Measurements from ENCODE around the gene RASSF1.
A peak's percentile ranks its signal among the peaks of the same experiment; 100 is the strongest.

RASSF1 gene

GRCh38 chr3:50294492-50295403, 45.9 kb downstream of the RASSF1 start:
- WGBS (ENCODE audit: insufficient coverage), result 100% methylated on average over 16 of the region's 22 CpGs

GRCh38 chr3:50294089-50294488, 46.5 kb downstream of the RASSF1 start:
- no peak for DNase-seq
- Histone ChIP-seq H3K27me3 (replicated peaks in 2 of 5; ENCODE audit: control insufficient read depth in 4 of 5, insufficient read depth in 5 of 5, low read length in 4 of 5) (no peaks in the 10 kb centered on the region), H3K4me3 (ENCODE audit: control insufficient read depth in 1 of 7, extremely low read depth in 1 of 7, insufficient read depth in 4 of 7, low read depth in 2 of 7, low read length in 6 of 7) (no peak overlapping the region), H3K36me3 (ENCODE audit: control insufficient read depth in 4 of 4, insufficient read depth in 4 of 4, low read length in 3 of 4) (peaks cover 0 to 38% (median 18%) of the 10 kb centered on the region in 4 experiments), H3K27ac (ENCODE audit: insufficient read depth in 1 of 2, low read depth in 1 of 2, low read length in 2 of 2, poor library complexity in 1 of 2, severe bottlenecking in 2 of 2) (no peak overlapping the region), H3K9me3 (ENCODE audit: control extremely low read depth in 1 of 5, control insufficient read depth in 4 of 5, insufficient read depth in 2 of 5, low read depth in 1 of 5, low read length in 4 of 5) (no peaks in the 10 kb centered on the region), H3K4me1 (ENCODE audit: control extremely low read depth in 1 of 4, control insufficient read depth in 4 of 4, insufficient read depth in 4 of 4, low read length in 3 of 4) (peaks cover 5 to 44% (median 40%) of the 10 kb centered on the region in 4 experiments)
- 100% methylated on average over 2 of the region's 4 CpGs for WGBS (ENCODE audit: insufficient coverage)
- ChIA-PET POLR2A (no interaction called here), CTCF (interaction anchor here (0.7 to 1.1 kb wide), 2 partner anchors 15 to 25 kb away, joined by 3 read pairs; no protein-coding TSS in a partner anchor)

More at GRCh38 chr3:50294492-50295403, 45.9 kb downstream of the RASSF1 start:
- Histone ChIP-seq H3K4me1 (ENCODE audit: control extremely low read depth in 1 of 4, control insufficient read depth in 4 of 4, insufficient read depth in 4 of 4, low read length in 3 of 4) (peaks cover 5 to 47% (median 43%) of the 10 kb centered on the region in 4 experiments), H3K27me3 (replicated peaks in 2 of 5; ENCODE audit: control insufficient read depth in 4 of 5, insufficient read depth in 5 of 5, low read length in 4 of 5) (no peaks in the 10 kb centered on the region), H3K27ac (ENCODE audit: insufficient read depth in 1 of 2, low read depth in 1 of 2, low read length in 2 of 2, poor library complexity in 1 of 2, severe bottlenecking in 2 of 2) (no peak overlapping the region), H3K9me3 (ENCODE audit: control extremely low read depth in 1 of 5, control insufficient read depth in 4 of 5, insufficient read depth in 2 of 5, low read depth in 1 of 5, low read length in 4 of 5) (no peaks in the 10 kb centered on the region), H3K36me3 (ENCODE audit: control insufficient read depth in 4 of 4, insufficient read depth in 4 of 4, low read length in 3 of 4) (peaks cover 0 to 32% (median 12%) of the 10 kb centered on the region in 4 experiments), H3K4me3 (ENCODE audit: control insufficient read depth in 1 of 7, extremely low read depth in 1 of 7, insufficient read depth in 4 of 7, low read depth in 2 of 7, low read length in 6 of 7) (no peak overlapping the region)
- POLR2A ChIA-PET, result interaction anchor here (0.6 kb wide), 2 partner anchors 45 to 53 kb away, joined by 3 to 4 read pairs; no protein-coding TSS in a partner anchor
- no peak for DNase-seq
- CTCF ChIA-PET, result interaction anchor here (0.5 to 5.5 kb wide), 5 partner anchors 15 to 51 kb away, joined by 3 to 26 read pairs (median 4); no protein-coding TSS in a partner anchor

- Histone ChIP-seq H3K4me1 (ENCODE audit: control extremely low read depth in 1 of 4, control insufficient read depth in 4 of 4, insufficient read depth in 4 of 4, low read length in 3 of 4) (peaks cover 5 to 36% (median 31%) of the 10 kb centered on the region in 4 experiments), H3K4me3 (ENCODE audit: control insufficient read depth in 1 of 7, extremely low read depth in 1 of 7, insufficient read depth in 4 of 7, low read depth in 2 of 7, low read length in 6 of 7) (peak overlapping the region in 3 of 7 experiments; percentile 84 to 94 (median 92)), H3K9me3 (ENCODE audit: control extremely low read depth in 1 of 5, control insufficient read depth in 4 of 5, insufficient read depth in 2 of 5, low read depth in 1 of 5, low read length in 4 of 5) (no peaks in the 10 kb centered on the region), H3K36me3 (ENCODE audit: control insufficient read depth in 4 of 4, insufficient read depth in 4 of 4, low read length in 3 of 4) (peaks cover 2 to 47% (median 27%) of the 10 kb centered on the region in 4 experiments), H3K27ac (ENCODE audit: insufficient read depth in 1 of 2, low read depth in 1 of 2, low read length in 2 of 2, poor library complexity in 1 of 2, severe bottlenecking in 2 of 2) (peak overlapping the region; percentile 42 to 77), H3K27me3 (replicated peaks in 2 of 5; ENCODE audit: control insufficient read depth in 4 of 5, insufficient read depth in 5 of 5, low read length in 4 of 5) (no peaks in the 10 kb centered on the region)
- ChIA-PET CTCF (interaction anchor here (1.1 kb wide), 1 partner anchor 14 kb away, joined by 3 read pairs; no protein-coding TSS in a partner anchor), POLR2A (interaction anchor here (0.6 kb wide), 1 partner anchor 28 kb away, joined by 3 read pairs; no protein-coding TSS in a partner anchor)
- no peak for DNase-seq
- WGBS (ENCODE audit: insufficient coverage), result 98% methylated on average over 10 of the region's 12 CpGs
Observed at GRCh38 chr3:50293079-50293801, 47.4 kb downstream of the RASSF1 start.

- H3K36me3 ChIP-seq (ENCODE audit: control insufficient read depth in 4 of 4, insufficient read depth in 4 of 4, low read length in 3 of 4), result peaks cover 2 to 52% (median 34%) of the 10 kb centered on the region in 4 experiments
- 2% methylated on average over 58 of the region's 67 CpGs for WGBS (ENCODE audit: insufficient coverage)
- H3K4me1 ChIP-seq (ENCODE audit: control extremely low read depth in 1 of 4, control insufficient read depth in 4 of 4, insufficient read depth in 4 of 4, low read length in 3 of 4), result peaks cover 3 to 28% (median 23%) of the 10 kb centered on the region in 4 experiments
- H3K27me3 ChIP-seq (replicated peaks in 2 of 5; ENCODE audit: control insufficient read depth in 4 of 5, insufficient read depth in 5 of 5, low read length in 4 of 5), result no peaks in the 10 kb centered on the region
- POLR2A ChIA-PET, result interaction anchor here (0.6 to 1.3 kb wide), 3 partner anchors 14 to 60 kb away, joined by 3 read pairs; no protein-coding TSS in a partner anchor
- H3K27ac ChIP-seq (ENCODE audit: insufficient read depth in 1 of 2, low read depth in 1 of 2, low read length in 2 of 2, poor library complexity in 1 of 2, severe bottlenecking in 2 of 2), result peak within 1 kb of the TSS; percentile 61 to 82
- CTCF ChIA-PET, result interaction anchor here (0.6 to 2.0 kb wide), 8 partner anchors 11 to 73 kb away, joined by 3 to 9 read pairs (median 4); partner anchors contain the start of genes HYAL1 and LSMEM2
- peak; percentile 97 to 98 (median 98) for DNase-seq
- H3K4me3 ChIP-seq (ENCODE audit: control insufficient read depth in 1 of 7, extremely low read depth in 1 of 7, insufficient read depth in 4 of 7, low read depth in 2 of 7, low read length in 6 of 7), result peak within 1 kb of the TSS; percentile 63 to 94 (median 81)
- no peaks in the 10 kb centered on the region for H3K9me3 ChIP-seq (ENCODE audit: control extremely low read depth in 1 of 5, control insufficient read depth in 4 of 5, insufficient read depth in 2 of 5, low read depth in 1 of 5, low read length in 4 of 5)
Observed at GRCh38 chr3:50292159-50293078, 48.2 kb downstream of the RASSF1 start, which contains the start of gene IFRD2. Gene IFRD2 (minus strand): TSS chr3:50292429. CDS start chr3:50292274, 155 bp downstream.

GRCh38 chr3:50290161-50290641, 50.4 kb downstream of the RASSF1 start:
- H3K36me3 ChIP-seq (ENCODE audit: control insufficient read depth in 4 of 4, insufficient read depth in 4 of 4, low read length in 3 of 4), result peaks cover 2 to 52% (median 36%) of the 10 kb centered on the region in 4 experiments

GRCh38 chr3:50289130-50289529, 51.5 kb downstream of the RASSF1 start:
- H3K4me1 ChIP-seq (ENCODE audit: control extremely low read depth in 1 of 4, control insufficient read depth in 4 of 4, insufficient read depth in 4 of 4, low read length in 3 of 4), result peaks cover 3 to 25% (median 19%) of the 10 kb centered on the region in 4 experiments
- no peak overlapping the region for H3K4me3 ChIP-seq (ENCODE audit: control insufficient read depth in 1 of 7, extremely low read depth in 1 of 7, insufficient read depth in 4 of 7, low read depth in 2 of 7, low read length in 6 of 7)
- CTCF ChIA-PET, result interaction anchor here (0.7 to 3.4 kb wide), 8 partner anchors 8 to 35 kb away, joined by 3 to 10 read pairs (median 3); partner anchors contain the start of genes HYAL3 and NAA80
- no peaks in the 10 kb centered on the region for H3K27me3 ChIP-seq (replicated peaks in 2 of 5; ENCODE audit: control insufficient read depth in 4 of 5, insufficient read depth in 5 of 5, low read length in 4 of 5)
- POLR2A ChIA-PET, result no interaction called here
- H3K36me3 ChIP-seq (ENCODE audit: control insufficient read depth in 4 of 4, insufficient read depth in 4 of 4, low read length in 3 of 4), result peaks cover 2 to 49% (median 36%) of the 10 kb centered on the region in 4 experiments
- WGBS (ENCODE audit: insufficient coverage), result 100% methylated on average over 6 of the region's 6 CpGs
- no peaks in the 10 kb centered on the region for H3K9me3 ChIP-seq (ENCODE audit: control extremely low read depth in 1 of 5, control insufficient read depth in 4 of 5, insufficient read depth in 2 of 5, low read depth in 1 of 5, low read length in 4 of 5)
- DNase-seq, result no peak
- no peak overlapping the region for H3K27ac ChIP-seq (ENCODE audit: insufficient read depth in 1 of 2, low read depth in 1 of 2, low read length in 2 of 2, poor library complexity in 1 of 2, severe bottlenecking in 2 of 2)

More at GRCh38 chr3:50290161-50290641, 50.4 kb downstream of the RASSF1 start:
- Histone ChIP-seq H3K27ac (ENCODE audit: insufficient read depth in 1 of 2, low read depth in 1 of 2, low read length in 2 of 2, poor library complexity in 1 of 2, severe bottlenecking in 2 of 2) (no peak overlapping the region), H3K27me3 (replicated peaks in 2 of 5; ENCODE audit: control insufficient read depth in 4 of 5, insufficient read depth in 5 of 5, low read length in 4 of 5) (no peaks in the 10 kb centered on the region), H3K9me3 (ENCODE audit: control extremely low read depth in 1 of 5, control insufficient read depth in 4 of 5, insufficient read depth in 2 of 5, low read depth in 1 of 5, low read length in 4 of 5) (no peaks in the 10 kb centered on the region), H3K4me3 (ENCODE audit: control insufficient read depth in 1 of 7, extremely low read depth in 1 of 7, insufficient read depth in 4 of 7, low read depth in 2 of 7, low read length in 6 of 7) (no peak overlapping the region), H3K4me1 (ENCODE audit: control extremely low read depth in 1 of 4, control insufficient read depth in 4 of 4, insufficient read depth in 4 of 4, low read length in 3 of 4) (peaks cover 3 to 25% (median 19%) of the 10 kb centered on the region in 4 experiments)
- POLR2A ChIA-PET, result no interaction called here
- CTCF ChIA-PET, result interaction anchor here (1.5 to 3.4 kb wide), 3 partner anchors 15 to 34 kb away, joined by 4 to 10 read pairs (median 6); no protein-coding TSS in a partner anchor
- no peak for DNase-seq
- WGBS (ENCODE audit: insufficient coverage), result 95% methylated on average over 14 of the region's 16 CpGs

All from common myeloid progenitor, CD34-positive (primary cell).